DOHH2 (cell line): ENCODE measurements around the gene PDHA2.

Source experiments
- H3F3A ChIP-seq: fragments of 200-600 bp; sonication (generic), shearing (Covaris generic); 2 replicates; pipeline ENCODE4 v1.6.0; 2016; ENCODE audit warnings: antibody characterized with exemption, mild to moderate bottlenecking; ENCODE audit not compliant: control insufficient read depth, insufficient read depth
- H3K27ac ChIP-seq: fragments of 200-600 bp; sonication (generic); 2 replicates; pipeline ENCODE4 v1.5.1; 2014; ENCODE audit warnings: low read depth, mild to moderate bottlenecking, low read length, moderate library complexity
- H3K27me3 ChIP-seq: fragments of 200-600 bp; sonication (generic); 2 replicates; pipeline ENCODE4 v1.6.1; 2014; ENCODE audit warnings: mild to moderate bottlenecking, low read length, mixed read lengths; ENCODE audit not compliant: control insufficient read depth
- H3K36me3 ChIP-seq: fragments of 200-600 bp; sonication (generic); 2 replicates; pipeline ENCODE4 v1.6.1; 2014; ENCODE audit warnings: mild to moderate bottlenecking, low read length, moderate library complexity, mixed read lengths; ENCODE audit not compliant: control insufficient read depth
- H3K4me1 ChIP-seq: fragments of 200-600 bp; sonication (generic); 2 replicates; pipeline ENCODE4 v1.6.1; 2014; ENCODE audit warnings: mild to moderate bottlenecking, low read length, mixed read lengths; ENCODE audit not compliant: control insufficient read depth
- H3K4me2 ChIP-seq: fragments of 200-600 bp; sonication (generic); 2 replicates; pipeline ENCODE4 v1.6.0; 2014; ENCODE audit warnings: mild to moderate bottlenecking, low read length, moderate library complexity
- H3K4me3 ChIP-seq: fragments of 200-600 bp; sonication (generic); 2 replicates; pipeline ENCODE4 v1.5.1; 2014; ENCODE audit warnings: mild to moderate bottlenecking, low read length, mixed read lengths
- H3K79me2 ChIP-seq: fragments of 200-600 bp; sonication (generic); 2 replicates; pipeline ENCODE4 v1.6.1; 2014; ENCODE audit warnings: mild to moderate bottlenecking, low read length, mixed read lengths; ENCODE audit not compliant: control insufficient read depth
- H3K9me2 ChIP-seq: fragments of 200-600 bp; sonication (generic); replicated peaks from 2 replicates; pipeline ENCODE4 v1.6.1; 2014; ENCODE audit warnings: mild to moderate bottlenecking, low read length, mixed read lengths; ENCODE audit not compliant: control insufficient read depth
- H3K9me3 ChIP-seq: fragments of 200-600 bp; sonication (generic); 2 replicates; pipeline ENCODE4 v1.6.1; 2014; ENCODE audit warnings: antibody characterized with exemption, low read length, mixed read lengths; ENCODE audit not compliant: control insufficient read depth, insufficient read depth
- H4K20me1 ChIP-seq: fragments of 200-600 bp; sonication (generic); 2 replicates; pipeline ENCODE4 v1.6.0; 2014; ENCODE audit warnings: low read depth, mild to moderate bottlenecking, antibody characterized with exemption, low read length, moderate library complexity; ENCODE audit not compliant: control insufficient read depth, insufficient read depth
- EZH2phosphoT487 ChIP-seq: fragments of 200-600 bp; sonication (generic); IDR thresholded peaks from 2 replicates; pipeline ENCODE4 v1.6.1; 2017; ENCODE audit warnings: borderline replicate concordance, mild to moderate bottlenecking, antibody characterized with exemption, low read length, moderate library complexity, mixed read lengths
- TF ChIP-seq, protein P1 (sequence below): fragments of 200-600 bp; sonication (generic); IDR thresholded peaks from one replicate; pipeline ENCODE4 v1.5.1; 2014; ENCODE audit warnings: antibody characterized with exemption, mild to moderate bottlenecking, low read depth, low read length; ENCODE audit not compliant: poor library complexity, severe bottlenecking

PDHA2 gene

GRCh38 chr4:95839891-95840290 lies at the start of gene PDHA2:
Gene PDHA2 (plus strand): TSS chr4:95840093. CDS start chr4:95840151, 58 bp downstream.
- no peaks in the 10 kb centered on the region for H3F3A ChIP-seq
- H3K27ac ChIP-seq: no peak within 1 kb of the TSS
- no peaks in the 10 kb centered on the region for H4K20me1 ChIP-seq
- H3K4me2 ChIP-seq: no peak within 1 kb of the TSS
- TF ChIP-seq, protein P1, sequence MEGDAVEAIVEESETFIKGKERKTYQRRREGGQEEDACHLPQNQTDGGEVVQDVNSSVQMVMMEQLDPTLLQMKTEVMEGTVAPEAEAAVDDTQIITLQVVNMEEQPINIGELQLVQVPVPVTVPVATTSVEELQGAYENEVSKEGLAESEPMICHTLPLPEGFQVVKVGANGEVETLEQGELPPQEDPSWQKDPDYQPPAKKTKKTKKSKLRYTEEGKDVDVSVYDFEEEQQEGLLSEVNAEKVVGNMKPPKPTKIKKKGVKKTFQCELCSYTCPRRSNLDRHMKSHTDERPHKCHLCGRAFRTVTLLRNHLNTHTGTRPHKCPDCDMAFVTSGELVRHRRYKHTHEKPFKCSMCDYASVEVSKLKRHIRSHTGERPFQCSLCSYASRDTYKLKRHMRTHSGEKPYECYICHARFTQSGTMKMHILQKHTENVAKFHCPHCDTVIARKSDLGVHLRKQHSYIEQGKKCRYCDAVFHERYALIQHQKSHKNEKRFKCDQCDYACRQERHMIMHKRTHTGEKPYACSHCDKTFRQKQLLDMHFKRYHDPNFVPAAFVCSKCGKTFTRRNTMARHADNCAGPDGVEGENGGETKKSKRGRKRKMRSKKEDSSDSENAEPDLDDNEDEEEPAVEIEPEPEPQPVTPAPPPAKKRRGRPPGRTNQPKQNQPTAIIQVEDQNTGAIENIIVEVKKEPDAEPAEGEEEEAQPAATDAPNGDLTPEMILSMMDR: no peak
- no peak for TF ChIP-seq EZH2phosphoT487
- no peaks in the 10 kb centered on the region for H3K9me3 ChIP-seq
- no peaks in the 10 kb centered on the region for H3K79me2 ChIP-seq
- H3K4me3 ChIP-seq: no peak within 1 kb of the TSS
- no peaks in the 10 kb centered on the region for H3K9me2 ChIP-seq
- no peaks in the 10 kb centered on the region for H3K27me3 ChIP-seq
- no peaks in the 10 kb centered on the region for H3K4me1 ChIP-seq
- H3K36me3 ChIP-seq: no peaks in the 10 kb centered on the region

- no peak for TF ChIP-seq EZH2phosphoT487
- TF ChIP-seq, protein P1: no peak
- no peak overlapping the region for H3K4me3 ChIP-seq
- H3K4me1 ChIP-seq: peaks cover 12% of the 10 kb centered on the region
- H4K20me1 ChIP-seq: no peaks in the 10 kb centered on the region
- H3K79me2 ChIP-seq: no peaks in the 10 kb centered on the region
- no peaks in the 10 kb centered on the region for H3F3A ChIP-seq
- no peaks in the 10 kb centered on the region for H3K27me3 ChIP-seq
- H3K36me3 ChIP-seq: no peaks in the 10 kb centered on the region
- no peak overlapping the region for H3K27ac ChIP-seq
- no peaks in the 10 kb centered on the region for H3K9me3 ChIP-seq
- peak overlapping the region; percentile 11; the same call in 1 of the 2 replicates for H3K4me2 ChIP-seq
- H3K9me2 ChIP-seq: no peaks in the 10 kb centered on the region
These were observed 41.9 kb upstream of the PDHA2 start for GRCh38 chr4:95798003-95798402.

GRCh38 chr4:95798727-95799126 lies 41.2 kb upstream of the PDHA2 start:
- no peaks in the 10 kb centered on the region for H3K9me3 ChIP-seq
- H3K4me3 ChIP-seq: no peak overlapping the region
- H3K4me1 ChIP-seq: peaks cover 12% of the 10 kb centered on the region
- H3K27ac ChIP-seq: no peak overlapping the region
- no peak overlapping the region for H3K4me2 ChIP-seq
- H4K20me1 ChIP-seq: no peaks in the 10 kb centered on the region
- H3K79me2 ChIP-seq: no peaks in the 10 kb centered on the region
- no peaks in the 10 kb centered on the region for H3K36me3 ChIP-seq
- no peak for TF ChIP-seq EZH2phosphoT487
- H3K9me2 ChIP-seq: no peaks in the 10 kb centered on the region
- H3K27me3 ChIP-seq: no peaks in the 10 kb centered on the region
- H3F3A ChIP-seq: no peaks in the 10 kb centered on the region

GRCh38 chr4:95821867-95822266 lies 18.0 kb upstream of the PDHA2 start:
- Histone ChIP-seq H3K79me2 (no peaks in the 10 kb centered on the region), H3K4me1 (no peaks in the 10 kb centered on the region), H3K27ac (no peak overlapping the region), H3K4me3 (no peak overlapping the region), H4K20me1 (no peaks in the 10 kb centered on the region), H3K36me3 (no peaks in the 10 kb centered on the region), H3K9me3 (no peaks in the 10 kb centered on the region), H3K4me2 (no peak overlapping the region), H3F3A (no peaks in the 10 kb centered on the region), H3K9me2 (no peaks in the 10 kb centered on the region), H3K27me3 (no peaks in the 10 kb centered on the region)
- TF ChIP-seq EZH2phosphoT487: no peak
- TF ChIP-seq, protein P1: no peak
